ENCODE measurements around the gene LDB1. TPM values are rescaled to one million over a fixed set of nuclear protein-coding genes. Genes with fewer than 3 reads are reported as not detected.

Gene LDB1
- total and polyA plus RNA-seq, 12 donors, result 21.9 to 63.8 (median 53.3) TPM

DNA sequence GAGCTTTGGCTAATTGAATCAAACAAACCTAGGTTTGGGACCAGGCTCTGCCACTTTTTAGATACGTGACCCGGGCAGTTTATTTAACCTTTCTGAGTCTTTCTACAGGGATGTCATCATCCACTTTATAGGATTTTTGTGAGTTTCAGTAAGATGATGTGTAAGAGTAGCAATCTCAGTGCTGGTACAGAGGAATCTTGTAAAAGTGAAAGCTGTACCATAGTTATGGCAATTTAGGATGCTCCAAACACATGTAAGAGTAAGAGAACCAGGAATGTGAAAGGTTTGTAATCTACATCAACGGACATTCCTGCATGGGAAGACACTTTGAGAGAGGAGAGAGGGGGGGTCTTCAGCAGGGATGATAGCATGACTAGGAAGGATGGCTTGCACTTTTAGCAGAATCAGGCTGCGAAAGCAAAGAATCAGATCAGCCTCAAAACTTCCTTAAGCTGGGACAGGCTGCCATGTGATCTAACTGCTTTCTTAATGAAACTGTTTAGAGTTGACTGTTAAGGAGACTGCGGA, 33.0 kb upstream of the LDB1 start:
- Histone ChIP-seq H3K36me3 (peaks cover 0 to 70% (median 33%) of the 10 kb centered on the region in 9 donors), H3K27ac (peak overlapping the region in 7 of 10 donors; percentile 74 to 94 (median 91)), H3K27me3 (no peaks in the 10 kb centered on the region), H3K4me3 (peak overlapping the region; percentile 71 to 96 (median 84)), H3K4me1 (peaks cover 4 to 33% (median 22%) of the 10 kb centered on the region in 9 donors), H3K9me3 (no peaks in the 10 kb centered on the region)
- TF ChIP-seq CTCF (IDR thresholded peaks at IDR 0.05), result no peak
- DNase-seq (no peak), ATAC-seq (no peak)
- 35 to 38% methylated on average over 5 of the region's 5 CpGs for WGBS, 2 donors
- intact Hi-C loops (cut with DNase I), result no loop called here

DNA sequence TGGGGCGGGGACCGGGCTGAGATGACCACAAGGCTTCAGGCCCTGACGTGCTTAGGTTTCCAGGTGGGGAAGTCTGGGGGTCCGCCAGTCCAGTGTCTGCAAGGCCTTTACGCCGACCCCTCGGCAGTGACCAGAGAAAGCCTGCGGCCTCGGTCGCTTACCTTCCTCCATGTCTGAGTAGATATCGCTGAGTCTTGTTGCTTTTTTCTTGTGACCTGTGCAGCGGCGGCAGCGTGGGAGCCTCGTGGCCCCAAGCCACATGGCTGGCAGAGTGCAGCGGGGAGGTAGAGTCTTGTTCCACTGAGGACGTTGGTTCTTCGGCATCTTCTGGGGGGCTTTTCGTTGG, 32.4 kb upstream of the LDB1 start:
- peaks cover 4 to 33% (median 22%) of the 10 kb centered on the region in 9 donors for H3K4me1 ChIP-seq
- ATAC-seq (peak in 5 of 8 donors; percentile 2 to 26 (median 15)), DNase-seq (no peak)
- intact Hi-C loops (cut with DNase I), result loop anchor here in 3 of 10 donors (1.0 kb wide), 1 partner anchor 20 kb away; no protein-coding TSS in a partner anchor
- no peaks in the 10 kb centered on the region for H3K27me3 ChIP-seq
- TF ChIP-seq CTCF (IDR thresholded peaks at IDR 0.05), result no peak
- H3K36me3 ChIP-seq, result peaks cover 0 to 70% (median 28%) of the 10 kb centered on the region in 9 donors
- 0% methylated on average over 19 of the region's 19 CpGs for WGBS, 2 donors
- no peaks in the 10 kb centered on the region for H3K9me3 ChIP-seq
- peak overlapping the region; percentile 46 to 94 (median 89) for H3K27ac ChIP-seq
- peak overlapping the region; percentile 71 to 96 (median 84) for H3K4me3 ChIP-seq

- WGBS, 2 donors, result 3 to 4% methylated on average over 59 of the region's 59 CpGs
- TF ChIP-seq CTCF (IDR thresholded peaks at IDR 0.05), result no peak
- DNase-seq (peak; percentile 99), ATAC-seq (peak; percentile 98 to 99 (median 99))
- peaks cover 4 to 33% (median 22%) of the 10 kb centered on the region in 9 donors for H3K4me1 ChIP-seq
- intact Hi-C loops (cut with DNase I), result loop anchor here in 3 of 10 donors (1.0 kb wide), 1 partner anchor 20 kb away; no protein-coding TSS in a partner anchor
- H3K27ac ChIP-seq, result peak within 1 kb of the TSS; percentile 46 to 94 (median 89)
- H3K9me3 ChIP-seq, result no peaks in the 10 kb centered on the region
- H3K4me3 ChIP-seq, result peak within 1 kb of the TSS; percentile 71 to 96 (median 84)
- no peaks in the 10 kb centered on the region for H3K27me3 ChIP-seq
- peaks cover 0 to 70% (median 22%) of the 10 kb centered on the region in 9 donors for H3K36me3 ChIP-seq
Measured at GRCh38 chr10:102151774-102152544, 31.8 kb upstream of the LDB1 start, which contains the start of gene NOLC1. Gene NOLC1, plus strand, starts transcription at chr10:102152389. Its CDS starts 22 bp downstream, at chr10:102152411.

DNA sequence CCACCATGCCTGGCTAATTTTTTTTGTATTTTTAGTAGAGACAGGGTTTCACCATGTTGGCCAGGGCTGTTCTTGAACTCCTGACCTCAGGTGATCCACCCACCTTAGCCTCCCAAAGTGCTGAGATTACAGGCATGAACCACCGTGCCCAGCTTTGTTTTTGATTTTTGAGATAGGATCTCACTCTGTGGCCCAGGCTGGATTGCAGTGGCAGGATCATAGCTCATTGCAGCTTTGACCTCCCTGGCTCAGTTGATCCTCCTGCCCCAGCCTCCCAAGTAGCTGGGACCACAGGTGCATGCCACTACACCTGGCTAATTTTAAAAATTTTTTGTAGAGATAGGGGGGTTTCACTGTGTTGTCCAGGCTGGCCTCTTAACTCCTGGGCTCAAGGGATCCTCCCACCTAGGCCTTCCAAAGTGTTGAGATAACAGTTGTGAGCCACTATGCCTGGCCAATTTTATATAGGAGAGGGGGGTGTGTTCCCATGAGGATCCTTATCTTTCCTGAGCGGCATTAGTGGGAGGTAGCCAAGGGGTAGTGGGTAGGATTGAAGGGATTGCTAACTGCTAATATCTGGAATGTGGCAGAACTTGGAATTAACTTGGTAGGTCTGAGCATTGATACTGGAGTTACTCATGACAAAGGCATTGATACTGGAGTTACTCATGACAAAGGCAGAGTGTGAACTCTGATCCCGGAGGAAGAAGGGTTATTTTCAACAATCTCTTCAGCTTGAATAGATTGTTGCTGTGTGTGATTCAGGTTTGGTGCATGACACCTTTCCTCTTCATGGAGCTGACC, 31.0 kb upstream of the LDB1 start:
- Histone ChIP-seq H3K4me1 (peaks cover 4 to 33% (median 22%) of the 10 kb centered on the region in 9 donors), H3K9me3 (no peaks in the 10 kb centered on the region), H3K4me3 (peak overlapping the region in 9 of 10 donors; percentile 71 to 96 (median 82)), H3K27ac (peak overlapping the region; percentile 22 to 94 (median 89)), H3K36me3 (peaks cover 0 to 70% (median 21%) of the 10 kb centered on the region in 9 donors), H3K27me3 (no peaks in the 10 kb centered on the region)
- no peak for TF ChIP-seq CTCF (IDR thresholded peaks at IDR 0.05)
- 62 to 65% methylated on average over 3 of the region's 3 CpGs for WGBS, 2 donors
- ATAC-seq (no peak), DNase-seq (no peak)
- intact Hi-C loops (cut with DNase I), result no loop called here
